Transverse colon (tissue), 4 donors: ENCODE data around the gene GOLGA6A. TPM values are rescaled to one million over a fixed set of nuclear protein-coding genes. Genes with fewer than 3 reads are reported as not detected.

Source experiments
- DNase-seq: peaks from one replicate; pipeline ENCODE4 v3.0.0-alpha.2; 2019
- H3K27ac ChIP-seq, 4 donors: fragments of 200-600 bp; sonication (generic); 2 replicates each; pipeline ENCODE4 v1.5.1; 2016 to 2018; ENCODE audit warnings: inconsistent platforms in 4 of 4
- H3K27me3 ChIP-seq: fragments of 200-600 bp; sonication (generic); 2 replicates; pipeline ENCODE4 v1.5.1; 2017; ENCODE audit warnings: inconsistent platforms
- H3K36me3 ChIP-seq, 4 donors: fragments of 200-600 bp; sonication (generic); 2 replicates each; pipeline ENCODE4 v1.5.1; 2017 to 2019; ENCODE audit warnings: inconsistent platforms in 4 of 4
- H3K4me1 ChIP-seq, 4 donors: fragments of 200-600 bp; sonication (generic); 2 replicates each; pipeline ENCODE4 v1.5.1; 2017 to 2020; ENCODE audit warnings: inconsistent platforms in 4 of 4
- H3K4me3 ChIP-seq, 4 donors: fragments of 200-600 bp; sonication (generic); 1 replicate in 1 of 4; 2 replicates in 3 of 4; pipeline versions ENCODE4 v1.5.1 to v1.6.1; 2017 to 2019; ENCODE audit warnings: inconsistent platforms in 4 of 4
- H3K9me3 ChIP-seq, 2 donors: fragments of 200-600 bp; sonication (generic); 2 replicates each; pipeline ENCODE4 v1.5.1; 2017 to 2019; ENCODE audit warnings: inconsistent platforms in 2 of 2
- CTCF ChIP-seq, 5 experiments: fragments of 200-600 bp in 3 of 5; fragments of 450-650 bp in 2 of 5; sonication (generic) in 3 of 5; IDR thresholded peaks; 1 replicate in 2 of 5; 2 replicates in 3 of 5; pipeline ENCODE4 v1.5.1; 2016 to 2017; ENCODE audit warnings: antibody characterized with exemption in 5 of 5, inconsistent platforms in 3 of 5, mild to moderate bottlenecking in 2 of 5, moderate library complexity in 1 of 5
- EP300 ChIP-seq: sonication (generic); formaldehyde crosslinking; IDR thresholded peaks from one replicate; pipeline ENCODE4 v1.6.1; 2017; ENCODE audit warnings: antibody characterized with exemption, low read depth
- POLR2A ChIP-seq: fragments of 450-650 bp; IDR thresholded peaks from one replicate; pipeline ENCODE4 v1.6.1; 2016; ENCODE audit warnings: antibody characterized with exemption, mild to moderate bottlenecking, moderate library complexity
- POLR2AphosphoS5 ChIP-seq, 3 donors: sonication (generic); formaldehyde crosslinking; IDR thresholded peaks; one replicate each; pipeline ENCODE4 v1.6.1; 2016; ENCODE audit warnings: antibody characterized with exemption in 3 of 3
- WGBS, 2 donors: methylation state at CpG; one replicate each; pipeline ENCODE4 v1.1.5; 2018; ENCODE audit warnings: low coverage in 1 of 2; 5-methylcytosine and 5-hydroxymethylcytosine counted together
- in situ Hi-C, 4 donors: fragments of 200-750 bp; cut with MboI; loops; one replicate each; pipeline versions ENCODE4 v1.15.0 to v1.15.1; 2017; ENCODE audit warnings: low sequenced_read_pairs in 3 of 4, low pct_ligation_motif_present in 1 of 4, low pct_unique_long_range_greater_than_20kb in 1 of 4
- intact Hi-C: fragments of 100-400 bp; cut with DNase I; formaldehyde crosslinking; loops from one replicate; pipeline ENCODE4 v1.15.1; 2023; ENCODE audit warnings: low total_unique reads
- total RNA-seq, 4 donors: library from RNA; depleted of rRNA; stranded (reverse); fragments of >200 nt; gene quantifications; one replicate each; pipeline ENCODE4 v1.1.0, GENCODE V29; 2016

GOLGA6A gene
- total RNA-seq, 4 donors from 2014 or later, result not detected

DNA sequence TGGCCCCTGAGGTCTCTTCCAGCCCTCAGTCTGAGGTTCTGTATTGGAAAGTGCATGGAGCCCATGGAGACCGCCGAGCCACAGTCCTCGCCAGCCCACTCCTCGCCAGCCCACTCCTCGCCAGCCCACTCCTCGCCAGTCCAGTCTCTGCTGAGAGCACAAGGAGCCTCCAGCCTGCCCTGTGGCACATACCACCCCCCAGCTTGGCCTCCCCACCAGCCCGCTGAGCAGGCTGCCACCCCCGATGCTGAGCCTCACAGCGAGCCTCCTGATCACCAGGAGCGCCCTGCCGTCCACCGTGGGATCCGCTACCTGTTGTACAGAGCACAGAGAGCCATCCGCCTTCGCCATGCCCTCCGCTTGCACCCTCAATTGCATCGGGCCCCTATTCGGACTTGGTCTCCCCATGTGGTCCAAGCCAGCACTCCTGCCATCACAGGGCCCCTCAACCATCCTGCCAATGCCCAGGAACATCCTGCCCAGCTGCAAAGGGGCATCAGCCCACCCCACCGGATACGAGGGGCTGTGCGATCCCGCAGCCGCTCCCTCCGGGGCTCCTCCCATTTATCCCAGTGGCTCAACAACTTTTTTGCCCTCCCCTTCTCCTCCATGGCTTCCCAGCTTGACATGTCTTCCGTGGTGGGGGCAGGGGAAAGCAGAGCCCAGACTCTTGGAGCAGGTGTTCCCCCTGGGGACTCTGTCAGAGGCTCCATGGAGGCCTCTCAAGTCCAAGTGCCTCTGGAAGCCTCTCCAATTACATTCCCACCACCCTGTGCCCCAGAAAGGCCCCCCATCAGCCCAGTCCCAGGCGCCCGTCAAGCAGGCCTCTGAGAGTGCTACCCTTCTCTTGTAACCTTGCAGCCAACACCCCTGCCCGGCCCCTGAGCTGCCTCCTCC lies 47.0 kb downstream of the GOLGA6A start:
- H3K4me3 ChIP-seq, result no peak overlapping the region
- no peak for DNase-seq
- TF ChIP-seq POLR2A (no peak), CTCF (IDR thresholded peaks at IDR 0.05) (no peak), EP300 (no peak), POLR2AphosphoS5 (IDR thresholded peaks at IDR 0.05) (no peak)
- H3K27me3 ChIP-seq, result no peaks in the 10 kb centered on the region
- H3K4me1 ChIP-seq, result peaks cover 0 to 11% (median 8%) of the 10 kb centered on the region in 4 donors
- in situ Hi-C loops (loop anchor here in 1 of 4 donors (10.0 kb wide), 1 partner anchor 51 kb away; no protein-coding TSS in a partner anchor), intact Hi-C loops (no loop called here)
- WGBS, 2 donors, result 93% methylated on average over 27 of the region's 28 CpGs; no CpG with 5 or more reads in 1 of the 2 donors
- peaks cover 0 to 8% (median 0%) of the 10 kb centered on the region in 4 donors for H3K36me3 ChIP-seq
- no peaks in the 10 kb centered on the region for H3K9me3 ChIP-seq
- no peak overlapping the region for H3K27ac ChIP-seq

- Histone ChIP-seq H3K36me3 (peaks cover 0 to 8% (median 0%) of the 10 kb centered on the region in 4 donors), H3K27ac (no peak overlapping the region), H3K4me1 (peaks cover 0 to 6% (median 4%) of the 10 kb centered on the region in 4 donors), H3K9me3 (no peaks in the 10 kb centered on the region), H3K27me3 (no peaks in the 10 kb centered on the region), H3K4me3 (no peak overlapping the region)
- intact Hi-C loops (no loop called here), in situ Hi-C loops (loop anchor here in 1 of 4 donors (10.0 kb wide), 1 partner anchor 49 kb away; no protein-coding TSS in a partner anchor)
- no peak for DNase-seq
- TF ChIP-seq POLR2A (no peak), EP300 (no peak)
- 80 to 91% methylated on average over 1 to 10 of the region's 10 CpGs for WGBS, 2 donors
Observed at GRCh38 chr15:74034206-74034755, 48.1 kb downstream of the GOLGA6A start.

DNA sequence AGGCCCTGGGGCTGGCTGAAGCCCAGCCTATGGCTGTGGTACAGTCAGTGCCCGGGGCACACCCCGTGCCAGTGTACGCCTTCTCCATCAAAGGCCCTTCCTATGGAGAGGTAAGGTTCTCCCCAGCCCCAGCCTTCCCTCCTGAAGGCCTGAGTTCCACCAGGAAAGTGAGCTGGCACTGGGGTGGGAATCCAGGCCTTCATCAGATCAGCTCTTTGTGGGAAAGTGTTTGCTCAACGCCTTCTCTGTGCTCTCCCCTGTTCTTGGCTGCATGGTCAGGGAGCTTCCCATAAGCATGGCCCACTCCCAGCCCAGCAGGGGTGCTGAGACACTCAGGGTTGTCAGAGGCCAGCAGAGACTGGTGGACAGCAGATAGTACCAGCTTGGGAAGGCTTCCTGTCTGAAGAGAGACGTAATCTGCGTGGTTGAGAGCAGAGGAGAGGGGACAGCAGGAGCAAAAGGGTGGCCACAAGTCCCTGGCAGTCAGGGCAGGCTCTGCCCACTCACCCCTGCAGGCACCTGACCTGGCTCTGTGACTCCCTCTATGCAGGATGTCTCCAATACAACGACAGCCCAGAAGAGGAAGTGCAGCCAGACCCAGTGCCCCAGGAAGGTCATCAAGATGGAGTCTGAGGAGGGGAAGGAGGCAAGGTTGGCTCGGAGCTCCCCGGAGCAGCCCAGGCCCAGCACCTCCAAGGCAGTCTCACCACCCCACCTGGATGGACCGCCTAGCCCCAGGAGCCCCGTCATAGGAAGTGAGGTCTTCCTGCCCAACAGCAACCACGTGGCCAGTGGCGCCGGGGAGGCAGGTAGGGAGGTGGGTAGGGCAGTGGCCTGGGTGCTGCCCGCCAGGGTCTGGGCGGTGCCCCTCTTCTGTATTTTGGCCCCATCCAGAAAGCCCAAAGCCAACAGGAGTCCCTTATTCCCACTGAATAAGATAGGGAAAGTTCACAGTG lies 49.5 kb downstream of the GOLGA6A start:
- H3K4me1 ChIP-seq, result peaks cover 0 to 8% (median 5%) of the 10 kb centered on the region in 4 donors
- no peak overlapping the region for H3K27ac ChIP-seq
- H3K4me3 ChIP-seq, result no peak overlapping the region
- 84% methylated on average over 10 of the region's 16 CpGs; no CpG with 5 or more reads in 1 of the 2 donors for WGBS, 2 donors
- H3K27me3 ChIP-seq, result no peaks in the 10 kb centered on the region
- peaks cover 0 to 8% (median 0%) of the 10 kb centered on the region in 4 donors for H3K36me3 ChIP-seq
- in situ Hi-C loops, result loop anchor here in 1 of 4 donors (10.0 kb wide), 1 partner anchor 48 kb away; no protein-coding TSS in a partner anchor
- H3K9me3 ChIP-seq, result no peaks in the 10 kb centered on the region
- DNase-seq, result no peak
- intact Hi-C loops, result no loop called here
- TF ChIP-seq POLR2A (no peak), POLR2AphosphoS5 (IDR thresholded peaks at IDR 0.05) (no peak), CTCF (IDR thresholded peaks at IDR 0.05) (no peak), EP300 (no peak)

DNA sequence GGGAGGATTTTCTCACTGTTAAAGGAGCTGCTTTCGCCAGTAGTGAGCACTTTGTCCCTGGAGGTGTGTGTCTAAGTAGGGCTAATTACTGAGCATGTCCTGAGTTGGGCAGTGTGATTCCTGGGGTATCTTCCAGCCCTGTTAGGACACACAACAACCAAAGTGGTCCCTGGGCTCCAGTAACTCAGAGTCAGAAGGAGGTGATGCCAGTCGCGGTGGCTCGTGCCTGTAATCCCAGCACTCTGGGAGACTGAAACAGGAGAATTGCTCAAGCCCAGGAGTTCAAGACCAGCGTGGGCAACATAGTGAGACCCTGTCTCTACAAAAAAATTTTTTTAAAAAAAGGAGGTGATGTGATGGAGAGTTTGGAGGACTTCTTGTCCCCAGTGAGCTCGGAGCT lies 50.3 kb downstream of the GOLGA6A start:
- H3K9me3 ChIP-seq, result no peaks in the 10 kb centered on the region
- DNase-seq, result no peak
- peaks cover 0 to 8% (median 3%) of the 10 kb centered on the region in 4 donors for H3K36me3 ChIP-seq
- intact Hi-C loops (no loop called here), in situ Hi-C loops (loop anchor here in 1 of 4 donors (10.0 kb wide), 1 partner anchor 47 kb away; no protein-coding TSS in a partner anchor)
- no peak overlapping the region for H3K27ac ChIP-seq
- peaks cover 0 to 9% (median 7%) of the 10 kb centered on the region in 4 donors for H3K4me1 ChIP-seq
- TF ChIP-seq POLR2A (no peak), EP300 (no peak), POLR2AphosphoS5 (IDR thresholded peaks at IDR 0.05) (no peak), CTCF (IDR thresholded peaks at IDR 0.05) (no peak)
- no peak overlapping the region for H3K4me3 ChIP-seq
- no peaks in the 10 kb centered on the region for H3K27me3 ChIP-seq
- 91% methylated on average over 6 of the region's 6 CpGs; no CpG with 5 or more reads in 1 of the 2 donors for WGBS, 2 donors
